Breast epithelium (tissue), 3 donors: ENCODE results near the gene USP10.

Experiments
- CTCF ChIP-seq, 3 donors: fragments of 450-650 bp; IDR thresholded peaks; one replicate each; pipeline ENCODE4 v1.5.1; 2016 to 2017; ENCODE audit warnings: antibody characterized with exemption in 3 of 3, mild to moderate bottlenecking in 3 of 3, moderate library complexity in 3 of 3
- POLR2A ChIP-seq: fragments of 450-650 bp; IDR thresholded peaks from one replicate; pipeline ENCODE4 v1.6.1; 2016; ENCODE audit warnings: antibody characterized with exemption, mild to moderate bottlenecking, moderate library complexity

GRCh38 chr16:84795329-84796053, 95.7 kb downstream of the USP10 start:
- TF ChIP-seq POLR2A, result no peak
- TF ChIP-seq CTCF (IDR thresholded peaks at IDR 0.05), result no peak
